M059J (cell line): ENCODE results near the gene INSR. TPM values are rescaled to one million over a fixed set of nuclear protein-coding genes. Genes with fewer than 3 reads are reported as not detected.
"Not testable (repeated sequence)": the region's sequence is repeated elsewhere in the genome, so short reads cannot be mapped to it uniquely, and the experiment has no call there.

Experiments
- DNase-seq: peaks from one replicate; pipeline ENCODE4 v3.0.0-alpha.2; 2012; ENCODE audit warnings: low read depth
- total RNA-seq: library from RNA; depleted of rRNA; stranded (reverse); fragments of >200 nt; shearing (Covaris generic); gene quantifications from 2 replicates; pipeline ENCODE4 v1.2.3, GENCODE V29; 2014

INSR gene
- total RNA-seq, 1 experiment from 2014 or later = 1.6 TPM

DNA sequence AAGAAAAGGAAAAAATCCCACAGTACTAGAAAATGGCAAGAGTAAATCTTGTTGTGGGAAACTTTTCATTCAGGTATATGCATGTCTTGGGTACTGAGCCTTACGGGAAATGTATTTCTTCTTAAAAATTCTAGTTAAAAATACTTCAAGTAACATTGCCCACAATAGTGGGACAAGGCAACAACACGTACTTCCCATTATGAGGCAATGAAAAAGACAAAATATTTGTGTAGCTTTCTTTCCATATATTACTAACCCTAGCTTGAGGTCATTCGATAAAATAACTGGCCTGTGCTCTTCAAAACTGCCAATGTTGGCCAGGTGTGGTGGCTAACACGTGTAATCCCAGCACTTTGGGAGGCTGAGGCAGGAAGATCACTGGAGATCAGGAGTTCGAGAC, 99.2 kb downstream of the INSR start:
- no peak for DNase-seq

DNA sequence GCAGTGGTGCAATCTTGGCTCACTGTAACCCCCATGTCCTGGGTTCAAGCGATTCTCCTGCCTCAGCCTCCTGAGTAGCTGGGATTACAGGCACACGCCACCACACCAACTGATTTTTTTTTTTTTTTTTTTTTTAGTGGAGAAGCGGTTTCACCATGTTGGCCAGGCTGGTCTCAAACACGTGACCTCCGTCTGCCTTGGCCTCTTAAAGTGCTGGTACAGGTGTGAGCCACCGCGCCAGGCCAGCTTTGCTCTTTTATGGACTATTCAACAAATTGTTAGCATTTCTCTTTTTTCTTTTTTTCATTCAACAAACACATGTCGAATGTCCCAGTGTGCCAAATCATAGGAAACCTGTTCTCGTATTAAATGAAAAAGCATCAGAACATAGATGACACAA, 99.6 kb downstream of the INSR start:
- no peak for DNase-seq

DNA sequence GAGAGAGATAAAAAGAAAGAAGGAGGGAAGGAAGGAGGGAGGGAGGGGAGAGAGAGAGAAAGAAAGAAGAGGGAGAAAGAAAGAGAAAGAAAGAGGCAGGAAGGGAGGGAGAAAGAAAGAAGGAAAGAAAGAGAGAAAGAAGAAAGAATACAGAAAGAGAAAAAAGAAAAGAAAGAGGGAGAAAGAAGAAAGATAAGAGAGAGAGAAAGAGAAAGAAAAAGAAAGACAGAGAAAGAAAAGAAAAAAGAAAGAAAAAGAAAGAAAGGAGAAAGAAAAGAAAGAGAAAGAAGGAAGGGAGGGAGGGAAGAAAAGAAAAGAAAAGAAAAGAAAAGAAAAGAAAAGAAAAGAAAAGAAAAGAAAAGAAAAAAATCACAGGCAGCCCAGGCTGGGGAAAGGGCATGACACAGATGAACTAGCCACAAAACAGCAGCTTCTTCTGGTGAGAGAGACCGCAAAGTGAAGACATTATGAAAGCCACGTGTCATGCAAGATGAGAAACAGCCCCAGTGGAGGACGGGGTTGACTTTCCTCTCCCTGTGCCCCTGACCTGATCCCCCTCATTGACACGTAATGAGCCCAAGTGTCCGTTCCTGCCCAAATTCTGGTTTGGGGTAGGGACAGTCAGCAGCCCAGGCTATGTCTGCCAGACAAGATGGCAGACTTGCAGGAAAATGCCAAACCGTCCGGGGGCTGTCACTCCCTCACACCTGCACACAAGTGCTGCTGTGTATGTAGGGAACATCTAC, 102.1 kb downstream of the INSR start:
- peak; percentile 12 for DNase-seq

DNA sequence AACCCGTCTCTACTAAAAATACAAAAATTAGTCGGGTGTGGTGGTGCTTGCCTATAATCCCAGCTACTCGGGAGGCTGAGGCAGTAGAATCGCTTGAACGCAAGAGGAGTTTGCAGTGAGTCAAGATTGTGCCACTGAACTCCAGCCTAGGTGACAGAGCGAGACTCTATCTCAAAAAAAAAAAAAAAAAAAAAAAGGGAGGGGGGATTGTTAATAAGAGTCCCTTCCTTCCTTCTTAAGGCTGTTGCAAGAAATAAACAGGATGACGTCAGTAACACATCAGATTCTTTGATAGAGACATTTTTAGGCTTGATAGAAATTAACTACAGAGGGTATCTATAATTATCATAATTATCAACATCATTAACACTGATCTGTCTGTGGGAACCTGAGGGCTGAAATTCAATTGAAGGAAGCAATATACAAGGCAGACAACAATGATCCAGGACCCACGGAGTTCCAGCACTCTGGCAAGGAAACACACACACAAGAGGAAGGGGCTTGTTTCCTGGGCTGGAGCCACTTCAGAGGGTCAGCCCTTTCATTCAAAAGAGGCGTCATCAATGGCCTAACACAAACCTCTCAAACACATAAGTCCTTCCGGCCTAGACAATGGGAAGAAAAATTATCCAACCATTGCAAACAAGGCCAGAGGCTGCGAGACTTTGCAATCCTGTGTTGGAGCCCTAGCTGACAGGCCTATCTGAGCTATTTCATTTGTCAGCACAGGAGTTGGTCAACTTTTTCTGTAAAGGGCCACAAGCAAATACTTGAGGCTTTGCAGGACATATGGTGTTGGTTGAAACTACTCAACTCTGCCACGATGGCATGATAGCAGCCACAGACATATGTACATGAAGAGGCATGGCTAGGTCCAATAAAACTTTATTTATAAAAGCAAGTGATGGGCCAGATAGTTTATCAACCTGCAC, 105.2 kb downstream of the INSR start:
- DNase-seq = no peak

DNA sequence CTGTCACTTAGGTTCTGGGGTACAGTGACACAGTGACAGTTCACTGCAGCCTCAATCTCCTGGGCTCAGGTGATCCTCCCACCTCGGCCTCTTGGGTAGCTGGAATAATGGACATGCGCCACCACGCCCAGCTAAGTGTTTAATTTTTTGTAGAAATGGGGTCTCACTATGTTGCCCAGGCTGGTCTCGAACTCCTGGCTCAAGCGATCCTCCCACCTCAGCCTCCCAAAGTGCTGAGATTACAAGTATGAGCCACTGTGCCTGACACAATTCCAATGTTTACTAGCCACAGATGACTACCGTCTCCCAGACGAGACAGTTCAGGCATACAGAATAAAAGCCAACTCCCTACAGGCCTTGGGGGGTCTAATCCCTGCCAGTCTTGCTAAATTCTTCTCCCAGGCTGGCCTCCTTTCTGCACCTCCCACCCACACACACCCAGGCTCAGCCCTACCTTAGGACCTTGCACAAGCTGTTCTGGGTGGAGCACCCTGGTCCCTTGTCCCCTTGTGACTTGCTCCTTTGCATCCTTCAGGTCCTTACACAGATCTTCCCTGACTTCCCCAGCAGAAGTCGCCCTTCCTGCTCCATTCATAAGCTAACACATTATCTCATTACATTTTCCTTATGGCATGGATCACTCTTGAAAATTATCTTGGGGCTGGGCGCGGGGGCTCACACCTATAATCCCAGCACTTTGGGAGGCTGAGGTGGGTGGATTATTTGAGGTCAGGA, 106.4 kb downstream of the INSR start:
- no peak for DNase-seq

DNA sequence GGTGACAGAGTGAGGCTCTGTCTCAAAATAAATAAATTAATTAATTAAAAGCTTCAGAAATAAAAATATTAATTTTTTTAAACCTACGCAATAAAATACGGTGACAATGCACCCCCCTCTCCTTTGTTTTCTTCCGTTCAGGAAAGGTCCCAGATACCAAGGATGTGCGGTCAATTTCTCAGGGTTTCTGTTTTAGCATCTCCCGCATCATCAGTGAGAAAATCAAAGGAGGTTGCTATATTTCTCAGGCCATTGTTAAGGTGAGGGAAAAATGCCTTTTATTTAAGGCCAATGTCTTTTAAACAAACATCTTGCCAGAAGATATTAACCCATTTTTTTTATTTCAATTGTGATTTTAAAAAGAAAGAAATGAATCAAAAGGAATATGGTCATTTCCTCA, 111.7 kb downstream of the INSR start:
- DNase-seq = no peak

DNA sequence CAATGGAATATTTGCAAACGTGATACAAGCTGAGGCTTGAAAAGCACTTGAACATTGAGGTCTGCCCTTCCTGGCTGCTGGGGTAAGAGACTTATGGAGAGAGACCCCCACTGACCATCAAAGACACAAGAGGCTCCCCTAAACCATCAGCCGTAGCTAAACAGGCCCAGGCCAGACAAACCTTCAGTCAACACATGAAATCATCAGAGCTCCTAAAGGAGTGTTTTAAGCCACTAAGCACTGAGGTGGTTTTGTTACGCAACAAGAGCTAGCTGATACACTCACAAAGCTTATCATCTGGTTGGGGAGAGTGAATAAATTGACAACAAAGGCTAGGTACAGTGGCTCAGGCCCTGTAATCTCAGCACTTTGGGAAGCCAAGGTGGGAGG, 114.3 kb downstream of the INSR start:
- no peak for DNase-seq

DNA sequence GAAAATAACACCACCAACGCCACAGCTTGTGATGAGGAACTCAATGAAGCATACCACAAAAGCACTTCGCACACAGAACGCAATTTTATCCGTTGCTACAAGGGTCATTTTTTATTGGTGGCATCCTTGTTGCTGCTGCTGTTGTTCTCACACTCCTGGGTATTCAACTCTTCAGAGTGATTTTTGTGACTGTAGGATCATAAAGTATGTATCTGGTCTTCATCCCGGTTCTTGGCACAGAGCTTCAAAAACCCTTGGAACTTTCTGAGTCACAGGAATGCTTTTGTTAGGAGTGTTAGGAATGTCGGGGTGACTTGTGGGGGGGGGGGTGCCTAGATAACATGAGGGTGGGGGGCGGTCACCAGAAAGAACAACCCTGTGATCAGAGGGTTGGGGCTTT, 116.3 kb downstream of the INSR start:
- no peak for DNase-seq

DNA sequence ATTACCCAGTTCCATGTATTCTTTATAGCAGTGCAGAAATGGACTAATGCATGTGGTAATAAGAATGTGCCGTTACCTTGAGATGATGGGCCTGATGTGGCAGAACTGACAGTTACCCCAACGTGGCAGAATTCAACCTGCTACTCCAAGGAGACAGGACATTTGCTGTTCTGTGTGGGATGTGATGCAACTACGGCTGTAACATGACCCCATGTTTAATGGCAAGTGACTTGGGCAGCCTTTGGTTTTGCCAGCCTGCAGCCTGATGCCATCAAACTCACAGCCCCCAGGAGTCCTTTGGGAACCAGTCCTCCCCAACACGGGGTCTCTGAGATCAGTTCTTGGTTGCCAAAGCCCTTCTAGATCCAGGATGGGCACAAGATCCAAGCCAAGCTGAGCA, 117.4 kb downstream of the INSR start:
- DNase-seq = no peak

DNA sequence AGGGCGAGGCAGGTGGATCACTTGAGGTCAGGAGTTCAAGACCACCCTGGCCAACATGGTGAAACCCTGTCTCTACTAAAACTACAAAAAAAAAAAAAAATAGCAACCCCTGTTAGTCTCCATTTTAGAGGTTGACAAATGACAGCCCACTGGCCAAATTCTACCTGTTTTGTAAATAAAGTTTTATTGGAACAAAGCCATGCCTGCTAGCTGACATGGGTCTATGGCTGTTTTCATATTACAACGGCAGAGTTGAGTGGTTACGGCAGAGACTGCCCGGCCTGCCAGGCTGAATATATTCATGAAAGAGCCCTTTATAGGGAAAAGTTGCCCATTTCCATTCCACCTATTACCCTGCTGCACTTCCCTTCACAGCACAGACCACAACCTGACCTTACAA, 121.4 kb downstream of the INSR start:
- DNase-seq = no peak

DNA sequence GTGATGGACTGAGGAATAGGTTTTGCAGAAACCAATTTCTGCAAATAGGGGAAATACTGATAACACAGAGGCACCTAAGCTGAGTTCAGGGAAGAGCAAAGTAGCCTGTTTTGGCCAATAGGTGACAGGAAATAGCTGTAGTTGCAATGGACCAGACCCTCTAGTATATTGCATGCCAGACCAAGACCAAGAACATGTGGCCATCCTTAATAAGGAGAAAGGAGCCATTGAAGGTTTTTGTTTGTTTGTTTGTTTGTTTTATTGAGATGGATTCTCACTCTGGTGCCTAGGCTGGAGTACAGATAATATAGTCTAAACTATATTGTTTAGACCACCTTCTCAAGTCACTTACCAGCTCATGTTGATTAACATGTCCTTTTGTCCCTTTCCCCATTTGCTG, 123.2 kb downstream of the INSR start:
- DNase-seq = no peak

DNA sequence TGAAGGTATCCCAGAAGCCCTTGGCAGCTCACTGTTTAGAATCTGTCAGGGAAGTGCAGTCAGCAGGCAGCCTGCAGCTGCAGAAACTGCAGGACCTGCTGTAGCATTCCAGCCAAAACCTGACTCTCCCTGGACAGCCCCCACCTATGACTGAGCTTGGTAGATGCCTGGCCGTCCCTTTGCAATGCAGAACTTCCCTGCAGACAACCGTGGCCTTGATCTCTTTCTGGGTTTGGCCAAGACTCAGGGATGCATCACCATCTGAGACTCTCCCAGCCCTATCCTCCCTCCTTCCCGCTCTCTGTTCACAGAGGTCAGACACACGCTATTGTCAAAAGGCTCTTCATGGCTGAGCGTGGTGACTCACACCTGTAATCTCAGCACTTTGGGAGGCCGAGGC, 125.3 kb downstream of the INSR start:
- no peak for DNase-seq

DNA sequence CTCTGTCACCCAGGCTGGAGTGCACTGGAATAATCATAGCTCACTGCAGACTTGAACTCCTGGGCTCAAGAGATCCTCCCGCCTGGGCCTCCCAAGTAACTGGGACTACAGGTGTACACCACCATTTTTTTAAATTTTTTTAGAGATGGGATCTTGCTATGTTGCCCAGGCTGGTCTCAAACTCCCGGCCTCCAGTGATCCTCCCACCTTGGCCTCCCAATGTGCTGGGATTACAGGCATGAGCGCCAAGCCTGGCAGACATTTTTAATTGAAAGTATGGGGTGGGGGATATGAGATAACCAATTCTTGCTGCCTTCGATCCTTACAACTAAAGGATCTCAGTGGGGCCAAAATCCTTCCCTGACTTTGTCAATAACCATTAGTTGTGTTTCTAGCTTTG, 132.9 kb downstream of the INSR start:
- DNase-seq = no peak

DNA sequence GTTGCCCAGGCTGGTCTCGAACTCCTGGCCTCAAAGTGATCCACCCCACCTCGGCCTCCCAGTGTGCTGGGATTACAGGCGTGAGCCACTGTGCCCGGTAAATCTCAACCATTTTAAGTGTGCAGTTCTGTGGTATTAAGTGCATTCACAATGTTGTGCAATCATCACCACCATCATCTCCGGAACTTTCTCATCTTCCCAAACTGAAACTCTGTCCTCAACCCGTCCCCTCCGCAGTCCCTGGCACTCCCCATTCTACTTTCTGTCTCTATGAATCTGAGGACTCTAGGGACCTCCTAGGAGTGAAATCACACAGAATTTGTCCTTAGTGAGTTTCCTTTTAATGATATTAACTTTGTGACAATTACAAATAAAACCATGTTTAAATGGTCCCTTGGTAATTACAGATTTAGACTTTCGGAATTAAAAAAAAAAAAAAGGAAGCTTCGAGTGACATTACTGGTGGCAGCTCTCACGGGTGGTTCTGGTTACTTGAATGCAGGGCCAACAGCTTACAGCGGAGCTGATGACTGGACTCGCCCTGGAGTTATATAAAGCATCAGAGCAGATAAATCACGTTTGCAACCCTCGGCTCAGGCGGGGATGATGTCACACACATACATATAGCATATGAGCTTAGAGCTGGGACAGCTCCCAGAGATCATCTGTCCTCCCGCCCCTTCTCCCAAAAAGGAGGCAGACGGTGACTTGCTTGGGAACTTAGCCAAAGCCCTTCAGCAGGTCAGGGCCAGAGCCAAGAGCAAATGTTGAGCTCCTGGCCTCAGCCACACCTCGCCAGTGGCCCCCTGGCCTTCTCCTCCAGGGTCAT, 134.9 kb downstream of the INSR start:
- DNase-seq = no peak

DNA sequence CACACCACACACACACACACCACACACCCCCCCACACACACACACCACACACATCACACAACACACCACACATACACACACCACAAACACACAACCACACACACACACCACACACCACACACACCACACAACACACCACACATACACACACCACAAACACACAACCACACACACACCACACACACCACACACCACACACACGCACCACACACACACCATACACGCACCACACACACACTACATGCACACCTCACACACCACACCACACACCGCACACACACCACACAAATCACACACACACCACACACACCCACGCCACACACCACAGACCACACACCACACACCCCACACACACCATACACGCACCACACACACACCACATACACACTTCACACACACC, 141.2 kb downstream of the INSR start:
- no peak for DNase-seq

DNA sequence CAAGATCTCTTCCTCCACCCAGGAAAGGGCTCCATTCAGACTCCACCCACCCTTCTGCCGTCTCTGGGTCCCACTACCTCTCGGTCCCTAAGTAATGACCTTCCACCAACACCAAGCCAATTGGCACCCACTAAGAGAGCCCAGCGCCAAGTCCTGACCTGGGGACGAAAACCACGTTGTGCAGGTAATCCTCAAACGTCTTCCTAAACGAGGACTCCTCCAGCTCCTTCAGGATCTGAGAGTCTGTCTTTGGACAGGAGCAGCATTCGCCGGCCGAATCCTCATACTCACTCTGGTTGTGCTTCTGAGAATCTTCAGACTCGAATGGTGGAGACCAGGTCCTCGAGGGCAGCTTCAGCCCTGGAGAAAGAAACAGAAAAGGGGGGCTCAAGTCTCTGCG, 141.6 kb downstream of the INSR start:
- DNase-seq = no peak

DNA sequence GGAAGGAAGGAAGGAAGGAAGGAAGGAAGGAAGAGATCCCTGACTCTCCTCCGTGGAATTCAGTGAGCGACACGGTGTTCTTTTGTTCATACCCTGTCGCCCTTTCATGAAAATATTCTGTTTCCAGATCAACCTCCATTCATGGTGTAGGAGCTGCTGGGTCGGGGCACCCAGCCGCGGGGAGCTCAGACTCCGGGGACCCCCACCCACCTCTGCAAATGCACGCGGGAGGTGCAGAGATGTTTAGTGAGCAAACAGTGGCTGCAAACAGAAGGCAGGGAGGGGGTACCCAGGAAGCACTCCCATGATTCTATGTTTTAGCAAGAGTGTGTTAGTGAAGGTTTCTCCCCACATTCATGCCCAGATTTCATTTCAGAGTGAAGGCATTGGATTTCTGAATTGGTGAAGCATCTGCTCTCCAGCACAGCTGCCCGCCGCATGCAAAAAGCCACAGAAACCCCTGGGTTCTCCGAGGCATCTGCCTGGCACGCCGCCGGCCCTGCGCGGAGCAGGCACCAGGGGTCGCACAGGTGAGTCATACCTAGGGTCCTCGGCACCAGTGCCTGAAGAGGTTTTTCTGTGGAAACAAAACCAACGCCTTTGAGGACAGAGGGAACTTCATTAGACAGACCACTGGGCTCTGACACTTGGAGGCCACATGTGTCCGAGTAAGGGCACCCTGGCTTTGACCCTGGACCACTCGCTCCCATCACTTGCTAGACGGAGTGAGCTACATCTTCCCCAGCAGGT, 144.1 kb downstream of the INSR start:
- DNase-seq = no peak

DNA sequence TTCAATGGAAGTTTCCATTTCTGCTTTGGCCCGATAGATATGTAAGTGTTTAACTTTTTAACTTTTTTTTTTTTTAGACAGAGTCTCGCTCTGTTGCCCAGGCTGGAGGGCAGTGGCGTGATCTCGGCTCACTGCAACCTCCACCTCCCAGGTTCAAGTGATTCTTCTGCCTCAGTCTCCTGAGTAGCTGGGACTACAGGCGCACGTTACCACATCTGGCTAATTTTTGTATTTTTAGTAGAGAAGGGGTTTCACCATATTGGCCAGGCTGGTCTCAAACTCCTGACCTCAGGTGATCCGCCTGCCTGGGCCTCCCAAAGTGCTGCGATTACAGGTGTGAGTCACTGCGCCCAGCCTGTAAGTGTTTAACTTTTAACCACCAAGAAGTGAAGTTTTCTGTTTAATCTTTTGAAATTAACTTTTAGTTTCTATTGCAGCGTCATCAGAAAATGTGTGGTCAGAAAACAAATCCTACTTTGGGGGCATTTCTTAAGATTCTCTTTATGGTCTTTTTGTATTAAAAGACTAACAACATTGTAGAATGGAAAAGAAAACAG, 147.0 kb downstream of the INSR start:
- DNase-seq = not testable (repeated sequence)

DNA sequence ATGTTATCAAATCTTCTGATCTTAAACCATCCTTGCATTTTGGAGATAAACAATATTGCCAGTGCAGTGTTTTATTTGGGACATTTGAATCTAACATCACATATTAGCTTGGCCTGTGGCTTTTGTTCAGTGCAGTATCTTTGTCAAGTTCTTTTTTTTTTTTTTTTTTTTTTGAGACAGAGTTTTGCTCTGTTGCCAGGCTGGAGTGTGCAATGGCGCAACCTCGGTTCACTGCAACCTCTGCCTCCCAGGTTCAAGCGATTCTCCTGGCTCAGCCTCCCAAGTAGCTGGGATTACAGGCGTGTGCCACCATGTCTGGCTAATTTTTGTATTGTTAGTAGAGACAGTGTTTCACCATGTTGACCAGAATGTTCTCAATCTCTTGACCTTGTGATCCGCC, 148.1 kb downstream of the INSR start:
- not testable (repeated sequence) for DNase-seq

DNA sequence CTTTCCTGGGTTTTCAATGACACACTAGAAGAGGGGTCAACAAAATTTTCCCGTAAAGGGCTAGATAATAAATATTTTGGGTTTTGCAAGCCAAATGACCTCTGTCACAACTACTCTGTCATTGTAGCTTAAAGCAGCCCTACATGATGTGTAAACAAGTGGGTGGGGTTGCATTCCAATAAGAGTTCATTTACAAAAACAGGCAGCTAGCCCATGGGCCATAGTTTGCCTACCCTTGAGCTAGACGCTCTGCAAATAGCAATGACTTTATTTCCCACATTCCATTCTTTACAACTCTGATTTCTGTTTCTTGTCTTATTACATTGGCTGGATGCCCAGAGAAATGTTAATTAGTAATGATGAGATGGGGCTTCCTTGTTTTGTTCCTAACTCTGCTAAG, 148.7 kb downstream of the INSR start:
- no peak for DNase-seq

DNA sequence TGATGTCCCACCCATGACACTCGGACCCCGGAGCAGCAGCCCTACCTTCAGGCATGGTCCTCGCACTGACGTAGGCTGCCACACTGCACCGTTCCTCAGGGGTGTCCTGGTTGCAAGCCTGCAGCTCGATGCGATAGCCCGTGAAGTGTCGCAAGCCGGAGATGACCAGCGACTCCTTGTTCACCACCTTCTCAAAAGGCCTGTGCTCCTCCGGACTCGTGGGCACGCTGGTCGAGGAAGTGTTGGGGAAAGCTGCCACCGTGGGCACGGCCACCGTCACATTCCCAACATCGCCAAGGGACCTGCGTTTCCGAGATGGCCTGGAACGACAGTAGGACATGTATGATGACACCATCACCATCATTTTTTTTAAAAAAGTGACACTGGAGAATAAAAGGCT, 151.4 kb downstream of the INSR start:
- DNase-seq = no peak
